H1 (cell line): ENCODE data around the gene CAPN1. TPM values are rescaled to one million over a fixed set of nuclear protein-coding genes. Genes with fewer than 3 reads are reported as not detected.
A peak's percentile ranks its signal among the peaks of the same experiment; 100 is the strongest.

Source experiments
- CTCF ChIA-PET: fragments of 300-600 bp; sonication (Branson Sonifier 250); formaldehyde crosslinking; loops from one replicate; lab custom pipeline; 2021; ENCODE audit not compliant: partially characterized antibody; lab: Charles Lee
- POLR2A ChIA-PET: fragments of 300-600 bp; sonication (Branson Sonifier 250); formaldehyde crosslinking; loops from one replicate; lab custom pipeline; 2021; ENCODE audit warnings: inconsistent platforms; ENCODE audit not compliant: partially characterized antibody; lab: Charles Lee
- DNase-seq, 2 experiments: peaks; one replicate each; pipeline versions ENCODE4 v3.0.0 to v3.0.0-alpha.2; 2010 to 2022; ENCODE audit warnings: low spot score in 2 of 2, low read depth in 1 of 2, mixed read lengths in 1 of 2
- FAIRE-seq: peaks from 2 replicates; lab custom pipeline; 2011; peaks lifted over from hg19 to GRCh38; lab: Jason Lieb, UNC
- H2AFZ ChIP-seq: 2 replicates; pipeline ENCODE4 v1.8.1; 2012; ENCODE audit warnings: low read length, inconsistent platforms
- H2AK5ac ChIP-seq: 2 replicates; pipeline ENCODE4 v1.6.1; 2013; ENCODE audit warnings: low read depth, low read length
- H2BK120ac ChIP-seq: replicated peaks from 2 replicates; pipeline ENCODE3; 2013; ENCODE audit warnings: low read depth, low read length, inconsistent platforms
- H2BK12ac ChIP-seq: 2 replicates; pipeline ENCODE4 v1.6.1; 2013; ENCODE audit warnings: low read depth, low read length
- H2BK15ac ChIP-seq: 2 replicates; pipeline ENCODE4 v1.6.1; 2013; ENCODE audit warnings: low read length
- H2BK20ac ChIP-seq: 2 replicates; pipeline ENCODE4 v1.6.1; 2013; ENCODE audit warnings: low read length
- H2BK5ac ChIP-seq: 2 replicates; pipeline ENCODE4 v1.6.1; 2013; ENCODE audit warnings: low read depth, low read length
- H3K14ac ChIP-seq: 2 replicates; pipeline ENCODE4 v1.6.1; 2013; ENCODE audit warnings: inconsistent platforms; ENCODE audit not compliant: insufficient read length
- H3K18ac ChIP-seq: 2 replicates; pipeline ENCODE4 v1.6.1; 2013; ENCODE audit warnings: low read length; ENCODE audit errors: extremely low read depth
- H3K23ac ChIP-seq: 2 replicates; pipeline ENCODE4 v1.6.1; 2013; ENCODE audit warnings: inconsistent platforms; ENCODE audit not compliant: insufficient read length
- H3K23me2 ChIP-seq: 2 replicates; pipeline ENCODE4 v1.6.1; 2013; ENCODE audit warnings: low read depth, low read length
- H3K27ac ChIP-seq: 2 replicates; pipeline ENCODE4 v1.6.1; 2011; ENCODE audit warnings: low read depth, low read length, inconsistent platforms
- H3K27me3 ChIP-seq, 4 experiments: replicated peaks in 1 of 4; 1 replicate in 1 of 4; 2 replicates in 3 of 4; pipeline versions ENCODE4 v1.6.1 to v1.8.1; 2011 to 2013; ENCODE audit warnings: low read length in 3 of 4, mild to moderate bottlenecking in 3 of 4, inconsistent platforms in 2 of 4, mixed read lengths in 2 of 4, moderate library complexity in 1 of 4; ENCODE audit not compliant: control insufficient read depth in 3 of 4, insufficient read depth in 3 of 4; ENCODE audit errors: extremely low read depth in 1 of 4
- H3K36me3 ChIP-seq, 4 experiments: 2 replicates each; pipeline versions ENCODE4 v1.6.1 to v1.8.1; 2011 to 2013; ENCODE audit warnings: mild to moderate bottlenecking in 4 of 4, low read length in 3 of 4, moderate library complexity in 2 of 4, control low read depth in 1 of 4, inconsistent platforms in 1 of 4; ENCODE audit not compliant: insufficient read depth in 4 of 4, control insufficient read depth in 2 of 4
- H3K4ac ChIP-seq: replicated peaks from 2 replicates; pipeline ENCODE3; 2013; ENCODE audit warnings: low read length, low read depth, mixed read lengths, inconsistent platforms; ENCODE audit not compliant: insufficient read length
- H3K4me1 ChIP-seq, 4 experiments: replicated peaks in 1 of 4; 1 replicate in 1 of 4; 2 replicates in 3 of 4; pipeline versions ENCODE4 v1.6.1 to v1.8.1; 2011 to 2013; ENCODE audit warnings: low read length in 3 of 4, inconsistent platforms in 2 of 4, mixed read lengths in 1 of 4; ENCODE audit not compliant: insufficient read depth in 4 of 4, control insufficient read depth in 3 of 4
- H3K4me2 ChIP-seq, 2 experiments: 2 replicates each; pipeline versions ENCODE4 v1.6.1 to v1.8.1; 2011 to 2013; ENCODE audit warnings: low read depth in 2 of 2, low read length in 2 of 2, control low read depth in 1 of 2, inconsistent platforms in 1 of 2, mild to moderate bottlenecking in 1 of 2; ENCODE audit not compliant: insufficient read depth in 1 of 2
- H3K4me3 ChIP-seq, 4 experiments: fragments of 200-600, 300-600 bp in 1 of 4; sonication (generic), shearing (Covaris generic), sonication (Bioruptor Twin) in 1 of 4; 2 replicates each; pipeline versions ENCODE4 v1.5.1 to v1.8.1; 2011 to 2016; ENCODE audit warnings: low read length in 4 of 4, low read depth in 3 of 4, control low read depth in 2 of 4, inconsistent platforms in 2 of 4, mild to moderate bottlenecking in 2 of 4, mixed read lengths in 1 of 4, moderate library complexity in 1 of 4; ENCODE audit not compliant: insufficient read depth in 2 of 4; ENCODE audit errors: extremely low read depth in 1 of 4
- H3K56ac ChIP-seq: replicated peaks from 2 replicates; pipeline ENCODE3; 2013; ENCODE audit warnings: low read depth, mild to moderate bottlenecking, mixed read lengths, low read length, inconsistent platforms; ENCODE audit not compliant: insufficient read length
- H3K79me1 ChIP-seq: 2 replicates; pipeline ENCODE4 v1.6.1; 2013; ENCODE audit warnings: low read depth, low read length, control low read depth
- H3K79me2 ChIP-seq, 2 experiments: 2 replicates each; pipeline versions ENCODE4 v1.6.1 to v1.8.1; 2012 to 2013; ENCODE audit warnings: low read length in 2 of 2, mild to moderate bottlenecking in 2 of 2, inconsistent platforms in 1 of 2; ENCODE audit not compliant: insufficient read depth in 2 of 2, control insufficient read depth in 1 of 2
- H3K9ac ChIP-seq, 4 experiments: replicated peaks in 1 of 4; 1 replicate in 1 of 4; 2 replicates in 3 of 4; pipeline versions ENCODE4 v1.6.1 to v1.8.1; 2011 to 2013; ENCODE audit warnings: low read depth in 3 of 4, low read length in 3 of 4, control low read depth in 2 of 4, mild to moderate bottlenecking in 2 of 4, moderate library complexity in 2 of 4, inconsistent platforms in 1 of 4; ENCODE audit errors: extremely low read depth in 1 of 4
- H3K9me3 ChIP-seq, 2 experiments: 2 replicates each; pipeline versions ENCODE4 v1.6.1 to v1.8.1; 2012 to 2013; ENCODE audit warnings: mild to moderate bottlenecking in 2 of 2, moderate library complexity in 2 of 2, control low read depth in 1 of 2, inconsistent platforms in 1 of 2, low read depth in 1 of 2, low read length in 1 of 2, mixed read lengths in 1 of 2; ENCODE audit not compliant: insufficient read depth in 2 of 2
- H4K20me1 ChIP-seq, 2 experiments: replicated peaks in 1 of 2; 2 replicates each; pipeline versions ENCODE3 to v1.8.1; 2011 to 2013; ENCODE audit warnings: inconsistent platforms in 2 of 2, low read length in 2 of 2, mild to moderate bottlenecking in 1 of 2; ENCODE audit not compliant: insufficient read depth in 2 of 2, control insufficient read depth in 1 of 2
- H4K5ac ChIP-seq: 2 replicates; pipeline ENCODE4 v1.6.1; 2013; ENCODE audit warnings: low read length, low read depth, mixed read lengths, inconsistent platforms; ENCODE audit not compliant: insufficient read length
- H4K8ac ChIP-seq: 2 replicates; pipeline ENCODE4 v1.8.0; 2013; ENCODE audit warnings: mild to moderate bottlenecking, moderate library complexity, low read length, inconsistent platforms; ENCODE audit not compliant: insufficient read depth; ENCODE audit errors: extremely low read depth
- H4K91ac ChIP-seq: replicated peaks from 2 replicates; pipeline ENCODE3; 2013; ENCODE audit warnings: low read length, mixed read lengths, inconsistent platforms; ENCODE audit not compliant: insufficient read length
- ATF2 ChIP-seq: IDR thresholded peaks from 2 replicates; pipeline ENCODE4 v1.6.1; 2012; ENCODE audit warnings: low read length, inconsistent platforms
- BCL11A ChIP-seq, 2 experiments: IDR thresholded peaks; one replicate each; pipeline ENCODE4 v1.6.1; 2011; ENCODE audit warnings: low read depth in 2 of 2, low read length in 2 of 2, mild to moderate bottlenecking in 2 of 2
- CHD2 ChIP-seq: IDR thresholded peaks from 2 replicates; pipeline ENCODE4 v1.6.1; 2012; ENCODE audit warnings: low read length, improper control_type of control experiment
- CREB1 ChIP-seq: IDR thresholded peaks from 2 replicates; pipeline ENCODE4 v1.6.1; 2012; ENCODE audit warnings: inconsistent platforms
- FOSL1 ChIP-seq: IDR thresholded peaks from 2 replicates; pipeline ENCODE4 v1.6.1; 2011; ENCODE audit warnings: mild to moderate bottlenecking, low read depth, low read length, moderate library complexity; ENCODE audit not compliant: insufficient read depth
- HDAC6 ChIP-seq: IDR thresholded peaks from one replicate; pipeline ENCODE4 v1.7.1; 2012; ENCODE audit warnings: low read depth, mild to moderate bottlenecking, inconsistent platforms, low read length, moderate library complexity
- RAD21 ChIP-seq, 2 experiments: IDR thresholded peaks in 1 of 2; conservative IDR thresholded peaks in 1 of 2; 2 replicates each; pipeline ENCODE4 v1.6.1; 2011; ENCODE audit warnings: low read depth in 2 of 2, low read length in 2 of 2, improper control_type of control experiment in 1 of 2, inconsistent platforms in 1 of 2, mild to moderate bottlenecking in 1 of 2, moderate library complexity in 1 of 2
- SP2 ChIP-seq: IDR thresholded peaks from 2 replicates; pipeline ENCODE4 v1.6.1; 2012; ENCODE audit warnings: mild to moderate bottlenecking, low read length, inconsistent platforms
- SRF ChIP-seq: IDR thresholded peaks from 2 replicates; pipeline ENCODE4 v1.6.1; 2011; ENCODE audit warnings: mild to moderate bottlenecking, low read depth, low read length, moderate library complexity
- YY1 ChIP-seq: IDR thresholded peaks from 2 replicates; pipeline ENCODE4 v1.6.1; 2011; ENCODE audit warnings: low read depth, mild to moderate bottlenecking, low read length
- WGBS, 2 experiments: shearing (Covaris generic) in 1 of 2; methylation state at CpG; one replicate each; pipeline versions ENCODE4 v1.1.6 to v1.1.7; 2013 to 2015; ENCODE audit warnings: low lambda C conversion rate in 2 of 2, mixed read lengths in 2 of 2, inconsistent platforms in 1 of 2, low coverage in 1 of 2, missing lambda C conversion rate in 1 of 2; ENCODE audit not compliant: insufficient replicate concordance in 2 of 2, insufficient coverage in 1 of 2, insufficient read length in 1 of 2; ENCODE audit errors: extremely low coverage in 1 of 2, missing lambda C conversion rate in 1 of 2; 5-methylcytosine and 5-hydroxymethylcytosine counted together
- polyA plus RNA-seq, 7 experiments: library from polyadenylated mRNA; depleted of rRNA in 3 of 7; stranded (reverse) in 5 of 7; unstranded in 2 of 7; fragments of >200 nt in 5 of 7; fragments of 200-250 nt in 2 of 7; gene quantifications; 1 replicate in 5 of 7; 2 replicates in 1 of 7; 4 replicates in 1 of 7; pipeline versions ENCODE4 v1.2.1 to v1.2.3, GENCODE V29; 2011 to 2013; ENCODE audit warnings: missing spikeins in 2 of 7, mixed read lengths in 2 of 7
- total RNA-seq: library from RNA; stranded (reverse); fragmentation: NEBNext Ultra II Directional; extraction: Animal tissue kit (Norgen Biotek cat#: 25700); gene quantifications from 2 replicates; pipeline ENCODE4 v1.2.1, GENCODE V29; 2021

Gene CAPN1
- total and polyA plus RNA-seq, 2 of the 8 experiments (the other 6 are each of a cell fraction or from before 2014, with no cell fraction given): 194 to 233 TPM

DNA sequence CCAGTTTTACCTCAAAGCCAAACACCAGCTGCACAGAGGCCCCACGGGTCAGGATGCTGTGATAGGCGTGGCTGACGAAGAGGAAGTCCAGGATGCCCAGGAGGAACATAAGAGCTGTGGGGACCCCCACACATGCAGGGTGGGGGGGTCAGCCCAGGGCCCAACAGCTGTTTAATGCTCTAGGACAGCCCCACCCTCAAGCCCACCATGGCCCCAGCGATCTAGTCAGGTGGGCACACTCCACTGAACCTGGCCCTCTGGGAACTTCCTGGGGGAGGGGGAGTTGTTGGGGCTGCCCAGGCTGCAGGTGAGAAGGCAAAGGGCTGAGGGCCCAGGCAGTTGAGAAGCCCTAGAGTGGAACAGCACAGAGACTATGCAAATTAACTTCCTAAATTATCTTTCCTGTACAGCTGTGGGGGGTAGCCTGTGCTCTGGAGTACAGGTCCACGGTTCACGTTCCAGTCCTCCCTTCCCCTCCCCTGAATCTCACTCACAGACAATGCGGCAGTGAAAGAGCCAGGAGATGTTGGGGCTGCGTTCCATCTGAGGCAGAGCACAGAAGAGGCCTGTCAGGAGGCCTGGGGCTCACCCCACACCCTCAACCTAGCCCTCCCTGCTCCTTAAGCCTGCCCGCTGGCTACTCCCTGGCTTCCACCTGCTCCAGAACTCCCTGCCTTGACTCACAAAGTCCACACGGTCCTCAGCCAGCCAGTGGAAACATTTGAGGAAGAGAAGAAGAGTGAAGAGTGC is 49.3 kb upstream of the CAPN1 start:
- peak overlapping the region; percentile 29; the same call in 1 of the 2 replicates for H4K8ac ChIP-seq
- peaks cover 3% of the 10 kb centered on the region; the same call in 1 of the 2 replicates for H3K79me1 ChIP-seq
- CTCF ChIA-PET: interaction anchor here (0.8 to 9.5 kb wide), 5 partner anchors 14 to 285 kb away, joined by 3 to 71 read pairs (median 5); partner anchors contain the start of gene TM7SF2
- POLR2A ChIA-PET: interaction anchor here (1.5 to 15.8 kb wide), 2 partner anchors 17 to 196 kb away, joined by 3 to 305 read pairs; partner anchors contain the start of genes FAU, GPHA2, MRPL49 and TM7SF2
- H2BK20ac ChIP-seq: no peak overlapping the region
- no peak overlapping the region for H3K9ac ChIP-seq
- H2BK12ac ChIP-seq: 0 out of 2 replicates have a peak overlapping the region, but pooled peaks have one; percentile 23
- WGBS, 2 experiments: 85% methylated on average over 10 of the region's 10 CpGs; no CpG with 5 or more reads in 1 of the 2 experiments
- H4K91ac ChIP-seq: no peak overlapping the region
- H3K4me1 ChIP-seq: peaks cover 0 to 13% (median 7%) of the 10 kb centered on the region in 4 experiments; a peak in 6 of 7 replicates
- H3K27ac ChIP-seq: no peak overlapping the region
- no peak overlapping the region for H3K18ac ChIP-seq
- H3K4ac ChIP-seq: no peak overlapping the region
- H3K79me2 ChIP-seq: peaks cover 0 to 15% of the 10 kb centered on the region in 2 experiments; a peak in 1 of 4 replicates
- no peaks in the 10 kb centered on the region for H3K9me3 ChIP-seq
- H3K27me3 ChIP-seq: no peaks in the 10 kb centered on the region
- H3K56ac ChIP-seq: no peak overlapping the region
- no peak overlapping the region for H3K23ac ChIP-seq
- no peak overlapping the region for H2BK120ac ChIP-seq
- H3K23me2 ChIP-seq: peaks cover 14% of the 10 kb centered on the region
- H3K4me3 ChIP-seq: no peak overlapping the region
- FAIRE-seq (no peak), DNase-seq (no peak)
- no peak overlapping the region for H2BK5ac ChIP-seq
- H2AK5ac ChIP-seq: no peak overlapping the region
- H3K36me3 ChIP-seq: peaks cover 14 to 38% (median 32%) of the 10 kb centered on the region in 4 experiments; a peak in 7 of 8 replicates
- peak overlapping the region; percentile 77 to 91; a peak in 2 of 4 replicates for H3K4me2 ChIP-seq
- peaks cover 0 to 14% of the 10 kb centered on the region in 2 experiments for H4K20me1 ChIP-seq
- H4K5ac ChIP-seq: no peak overlapping the region
- H2BK15ac ChIP-seq: no peak overlapping the region
- H3K14ac ChIP-seq: no peak overlapping the region
- no peak overlapping the region for H2AFZ ChIP-seq
- no peak for TF ChIP-seq HDAC6
- no peak for TF ChIP-seq CHD2
- no peak for TF ChIP-seq FOSL1
- no peak for TF ChIP-seq SP2
- TF ChIP-seq BCL11A (IDR thresholded peaks at IDR 0.05; ENCODE audit: low read depth in 2 of 2, low read length in 2 of 2): no peak
- TF ChIP-seq RAD21 (IDR thresholded peaks at IDR 0.05 in 1 of 2, conservative IDR thresholded peaks at IDR 0.05 in 1 of 2; ENCODE audit: low read depth in 2 of 2, low read length in 2 of 2): no peak
- TF ChIP-seq ATF2: no peak
- TF ChIP-seq YY1: no peak
- no peak for TF ChIP-seq SRF
- no peak for TF ChIP-seq CREB1
